OCI-LY7 (cell line): ENCODE results near the gene TBCEL.

ENCODE experiments used
- EZH2phosphoT487 ChIP-seq: fragments of 200-600 bp; sonication (generic); IDR thresholded peaks from 2 replicates; pipeline ENCODE4 v1.6.1; 2018; ENCODE audit warnings: low read depth, borderline replicate concordance, mild to moderate bottlenecking, mixed run types, antibody characterized with exemption, low read length, moderate library complexity, mixed read lengths
- TF ChIP-seq, protein P1 (sequence below): fragments of 200-600 bp; sonication (generic); conservative IDR thresholded peaks from 2 replicates; pipeline ENCODE4 v1.5.1; 2014; ENCODE audit warnings: mild to moderate bottlenecking, antibody characterized with exemption, low read length, moderate library complexity, mixed read lengths

DNA sequence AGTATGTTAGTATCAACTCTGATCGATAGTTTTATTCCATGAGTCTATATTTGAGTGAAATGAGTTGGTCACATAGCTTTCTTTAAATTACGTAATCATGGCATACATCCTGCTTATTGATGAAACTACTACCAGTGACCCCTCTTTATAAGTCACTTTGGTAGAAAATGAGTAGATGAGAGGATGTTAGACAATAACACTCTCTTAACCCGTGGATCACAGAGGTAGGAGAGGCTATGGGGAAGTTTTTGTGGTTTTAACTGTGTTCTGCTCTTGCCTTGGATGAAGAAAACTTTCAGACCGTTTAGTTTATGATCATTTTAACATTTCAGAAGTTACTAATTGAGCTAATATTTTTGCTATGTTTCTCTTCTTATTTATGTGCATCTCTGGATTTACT lies 34.0 kb downstream of the TBCEL start:
- TF ChIP-seq, protein P1, sequence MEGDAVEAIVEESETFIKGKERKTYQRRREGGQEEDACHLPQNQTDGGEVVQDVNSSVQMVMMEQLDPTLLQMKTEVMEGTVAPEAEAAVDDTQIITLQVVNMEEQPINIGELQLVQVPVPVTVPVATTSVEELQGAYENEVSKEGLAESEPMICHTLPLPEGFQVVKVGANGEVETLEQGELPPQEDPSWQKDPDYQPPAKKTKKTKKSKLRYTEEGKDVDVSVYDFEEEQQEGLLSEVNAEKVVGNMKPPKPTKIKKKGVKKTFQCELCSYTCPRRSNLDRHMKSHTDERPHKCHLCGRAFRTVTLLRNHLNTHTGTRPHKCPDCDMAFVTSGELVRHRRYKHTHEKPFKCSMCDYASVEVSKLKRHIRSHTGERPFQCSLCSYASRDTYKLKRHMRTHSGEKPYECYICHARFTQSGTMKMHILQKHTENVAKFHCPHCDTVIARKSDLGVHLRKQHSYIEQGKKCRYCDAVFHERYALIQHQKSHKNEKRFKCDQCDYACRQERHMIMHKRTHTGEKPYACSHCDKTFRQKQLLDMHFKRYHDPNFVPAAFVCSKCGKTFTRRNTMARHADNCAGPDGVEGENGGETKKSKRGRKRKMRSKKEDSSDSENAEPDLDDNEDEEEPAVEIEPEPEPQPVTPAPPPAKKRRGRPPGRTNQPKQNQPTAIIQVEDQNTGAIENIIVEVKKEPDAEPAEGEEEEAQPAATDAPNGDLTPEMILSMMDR = no peak
- no peak for TF ChIP-seq EZH2phosphoT487
